Endothelial cell (in vitro differentiated cells): ENCODE data around the gene MEG3. TPM values are rescaled to one million over a fixed set of nuclear protein-coding genes. Genes with fewer than 3 reads are reported as not detected.

Experiments used
- DNase-seq: peaks from one replicate; pipeline ENCODE4 v3.0.0; 2021; ENCODE audit warnings: low spot score
- H3K27ac Mint-ChIP-seq: one replicate; pipeline ENCODE4 v1.8.0; 2021; ENCODE audit warnings: mixed read lengths, inconsistent platforms; ENCODE audit not compliant: unreplicated experiment
- H3K27me3 Mint-ChIP-seq: one replicate; pipeline ENCODE4 v1.8.0; 2021; ENCODE audit warnings: mild to moderate bottlenecking, moderate library complexity, mixed read lengths, inconsistent platforms; ENCODE audit not compliant: unreplicated experiment
- H3K36me3 Mint-ChIP-seq: one replicate; pipeline ENCODE4 v1.8.0; 2021; ENCODE audit warnings: mild to moderate bottlenecking, low read depth, mixed read lengths, inconsistent platforms; ENCODE audit not compliant: unreplicated experiment
- H3K4me1 Mint-ChIP-seq: one replicate; pipeline ENCODE4 v1.8.0; 2021; ENCODE audit warnings: mild to moderate bottlenecking, mixed read lengths, inconsistent platforms; ENCODE audit not compliant: unreplicated experiment
- H3K4me3 Mint-ChIP-seq: one replicate; pipeline ENCODE4 v1.8.0; 2021; ENCODE audit warnings: mild to moderate bottlenecking, mixed read lengths, inconsistent platforms; ENCODE audit not compliant: unreplicated experiment
- H3K9me3 Mint-ChIP-seq: one replicate; pipeline ENCODE4 v1.8.0; 2021; ENCODE audit warnings: mixed read lengths, inconsistent platforms; ENCODE audit not compliant: unreplicated experiment
- CTCF ChIP-seq: fragments of 200-600 bp; sonication (generic); IDR thresholded peaks from one replicate; pipeline ENCODE4 v1.5.0; 2021; ENCODE audit warnings: antibody characterized with exemption; ENCODE audit not compliant: unreplicated experiment
- total RNA-seq: library from RNA; stranded (reverse); fragmentation: NEBNext Ultra II Directional; extraction: Animal tissue kit (Norgen Biotek cat#: 25700); gene quantifications from one replicate; pipeline ENCODE4 v1.2.1, GENCODE V29; 2021; ENCODE audit not compliant: unreplicated experiment

MEG3 gene
- total RNA-seq, 1 donor from 2014 or later: not detected

- H3K4me3 Mint-ChIP-seq: no peak overlapping the region
- H3K9me3 Mint-ChIP-seq: no peaks in the 10 kb centered on the region
- no peak for TF ChIP-seq CTCF
- H3K27me3 Mint-ChIP-seq: no peaks in the 10 kb centered on the region
- no peak overlapping the region for H3K27ac Mint-ChIP-seq
- H3K36me3 Mint-ChIP-seq: no peaks in the 10 kb centered on the region
- H3K4me1 Mint-ChIP-seq: peaks cover 20% of the 10 kb centered on the region
- DNase-seq: no peak
Observed at GRCh38 chr14:100819453-100819828, 6.5 kb upstream of the MEG3 start.

- DNase-seq: no peak
- Mint-ChIP-seq H3K27me3 (no peaks in the 10 kb centered on the region), H3K36me3 (no peaks in the 10 kb centered on the region), H3K4me1 (peaks cover 20% of the 10 kb centered on the region), H3K4me3 (no peak overlapping the region), H3K9me3 (no peaks in the 10 kb centered on the region), H3K27ac (no peak overlapping the region)
- TF ChIP-seq CTCF: no peak
Observed at GRCh38 chr14:100819829-100820475, 6.0 kb upstream of the MEG3 start.

- DNase-seq: no peak
- Mint-ChIP-seq H3K27ac (no peak overlapping the region), H3K9me3 (no peaks in the 10 kb centered on the region), H3K27me3 (no peaks in the 10 kb centered on the region), H3K4me3 (no peak overlapping the region), H3K4me1 (peaks cover 17% of the 10 kb centered on the region), H3K36me3 (no peaks in the 10 kb centered on the region)
- TF ChIP-seq CTCF: no peak
Observed at GRCh38 chr14:100820957-100821356, 5.0 kb upstream of the MEG3 start.

GRCh38 chr14:100822013-100822412 is 3.9 kb upstream of the MEG3 start:
- Mint-ChIP-seq H3K9me3 (no peaks in the 10 kb centered on the region), H3K4me3 (no peak overlapping the region), H3K36me3 (no peaks in the 10 kb centered on the region), H3K4me1 (peaks cover 8% of the 10 kb centered on the region), H3K27me3 (peaks cover 1% of the 10 kb centered on the region), H3K27ac (no peak overlapping the region)
- no peak for DNase-seq
- no peak for TF ChIP-seq CTCF

- DNase-seq: no peak
- H3K27ac Mint-ChIP-seq: no peak overlapping the region
- peaks cover 3% of the 10 kb centered on the region for H3K27me3 Mint-ChIP-seq
- no peak for TF ChIP-seq CTCF
- H3K9me3 Mint-ChIP-seq: peaks cover 5% of the 10 kb centered on the region
- no peak overlapping the region for H3K4me3 Mint-ChIP-seq
- H3K4me1 Mint-ChIP-seq: peaks cover 4% of the 10 kb centered on the region
- H3K36me3 Mint-ChIP-seq: peaks cover 5% of the 10 kb centered on the region
Observed at GRCh38 chr14:100822532-100823296, 3.2 kb upstream of the MEG3 start.
